NCI-H226 (cell line): ENCODE results near the gene SLC15A1.

Experiments used
- DNase-seq: peaks from one replicate; pipeline ENCODE4 v3.0.0-alpha.2; 2015

SLC15A1 gene

GRCh38 chr13:98752467-98753290, at the start of gene SLC15A1:
SLC15A1 (minus strand) TSS chr13:98752672; CDS start chr13:98752598, 74 bp downstream.
- DNase-seq = no peak

GRCh38 chr13:98801626-98802418, 49.4 kb upstream of the SLC15A1 start:
- no peak for DNase-seq

- no peak for DNase-seq
These were observed 47.6 kb upstream of the SLC15A1 start for GRCh38 chr13:98800078-98800477.

- no peak for DNase-seq
These were observed 46.6 kb upstream of the SLC15A1 start for GRCh38 chr13:98798849-98799645.

- DNase-seq = no peak
These were observed 45.0 kb upstream of the SLC15A1 start for GRCh38 chr13:98797456-98797855.

- no peak for DNase-seq
These were observed 44.3 kb upstream of the SLC15A1 start for GRCh38 chr13:98796798-98797197.

GRCh38 chr13:98796191-98796590, 43.7 kb upstream of the SLC15A1 start:
- DNase-seq = no peak

- DNase-seq = no peak
These were observed 42.7 kb upstream of the SLC15A1 start for GRCh38 chr13:98795220-98795619.

- no peak for DNase-seq
These were observed 42.0 kb upstream of the SLC15A1 start for GRCh38 chr13:98794498-98794897.

GRCh38 chr13:98792785-98793495, 40.5 kb upstream of the SLC15A1 start:
- no peak for DNase-seq

GRCh38 chr13:98792321-98792720, 39.8 kb upstream of the SLC15A1 start:
- DNase-seq = no peak

- no peak for DNase-seq
These were observed 39.1 kb upstream of the SLC15A1 start for GRCh38 chr13:98791611-98792010.

- no peak for DNase-seq
These were observed 35.5 kb upstream of the SLC15A1 start for GRCh38 chr13:98787996-98788395.

- no peak for DNase-seq
These were observed 34.7 kb upstream of the SLC15A1 start for GRCh38 chr13:98787173-98787572.

- DNase-seq = no peak
These were observed 33.6 kb upstream of the SLC15A1 start for GRCh38 chr13:98786023-98786422.

- no peak for DNase-seq
These were observed 32.9 kb upstream of the SLC15A1 start for GRCh38 chr13:98785405-98785804.

- no peak for DNase-seq
These were observed 32.2 kb upstream of the SLC15A1 start for GRCh38 chr13:98784666-98785065.

GRCh38 chr13:98783856-98784478, 31.5 kb upstream of the SLC15A1 start:
- DNase-seq = no peak

- peak; percentile 84 for DNase-seq
These were observed 30.2 kb upstream of the SLC15A1 start for GRCh38 chr13:98782654-98783053.

GRCh38 chr13:98781905-98782304, 29.4 kb upstream of the SLC15A1 start:
- no peak for DNase-seq

- DNase-seq = no peak
These were observed 29.0 kb upstream of the SLC15A1 start for GRCh38 chr13:98781470-98781869.

- DNase-seq = no peak
These were observed 28.6 kb upstream of the SLC15A1 start for GRCh38 chr13:98781045-98781444.
